GM21529 (cell line): ENCODE data around the gene PDK4.
"Not testable (repeated sequence)": the region's sequence is repeated elsewhere in the genome, so short reads cannot be mapped to it uniquely, and the experiment has no call there.

Experiments used
- ATAC-seq: cut with Tn5 transposase; IDR thresholded peaks from one replicate; pipeline ENCODE4 v1.9.1; 2021; ENCODE audit not compliant: unreplicated experiment

The PDK4 gene

DNA sequence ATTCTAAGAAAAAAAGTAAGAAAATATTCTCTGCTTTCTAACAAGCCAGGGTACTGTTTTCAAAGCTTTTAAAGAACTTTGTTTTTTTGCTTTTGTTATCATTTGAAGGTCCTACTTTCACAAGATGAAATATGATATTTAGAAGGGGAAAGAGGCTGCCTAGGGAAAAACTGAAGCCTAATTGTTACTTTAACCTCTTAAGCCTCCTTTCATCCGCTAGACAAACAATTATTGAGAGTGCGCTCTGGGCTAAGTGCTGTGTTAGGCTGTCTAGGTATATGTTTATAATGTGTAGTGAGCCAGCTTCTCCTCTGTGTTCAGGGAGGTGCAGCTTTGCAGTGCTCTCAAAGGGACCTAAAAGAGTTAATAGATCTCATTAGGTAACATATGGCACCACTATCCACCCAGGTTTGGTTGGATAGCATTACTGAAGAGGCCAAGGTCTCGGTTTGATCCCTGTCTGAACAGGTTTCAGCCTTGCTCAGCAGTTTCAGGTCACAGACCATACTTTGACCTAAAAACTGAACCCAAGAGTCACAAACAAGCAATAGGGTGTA lies 17.9 kb downstream of the PDK4 start:
- ATAC-seq, result no peak

GRCh38 chr7:95577137-95577536 lies 19.2 kb downstream of the PDK4 start:
- no peak for ATAC-seq

DNA sequence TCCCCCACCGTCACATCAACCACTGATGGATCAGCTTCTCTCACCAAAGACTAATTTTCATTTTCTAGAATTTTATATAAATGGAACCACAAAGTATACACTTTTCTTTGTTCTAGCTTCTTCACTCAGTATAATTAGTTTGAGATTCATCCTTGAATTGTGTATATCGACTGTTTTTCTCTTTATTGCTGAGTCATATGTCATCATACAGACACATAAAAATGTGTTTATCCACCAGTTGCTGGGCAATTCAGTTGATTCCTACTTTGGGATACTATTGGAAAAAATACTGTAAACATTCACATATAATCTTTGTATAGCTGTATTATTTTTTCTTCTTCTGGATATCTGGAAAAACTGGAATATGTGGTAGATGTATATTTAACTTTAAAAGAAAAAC lies 26.6 kb downstream of the PDK4 start:
- no peak for ATAC-seq

DNA sequence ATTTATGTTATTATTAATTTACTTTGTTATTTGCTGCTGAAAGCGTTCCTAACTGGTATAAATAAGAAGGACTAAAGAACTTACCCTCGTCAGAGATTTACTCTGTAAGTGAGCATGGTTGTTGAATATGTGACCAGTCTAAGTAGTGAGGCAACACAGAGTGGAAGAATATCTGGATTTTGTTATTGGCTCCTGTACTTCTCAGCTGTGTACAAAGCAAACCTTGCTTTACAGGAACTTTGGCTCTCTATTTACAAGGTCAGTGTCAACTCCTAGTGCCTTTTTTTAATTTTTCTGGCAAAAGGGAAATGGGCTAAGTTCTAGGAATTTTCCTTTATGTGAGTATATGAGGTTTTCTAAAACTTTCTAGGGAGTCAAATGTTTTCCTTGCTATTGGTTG lies 35.6 kb downstream of the PDK4 start:
- ATAC-seq, result no peak

- no peak for ATAC-seq
These were observed 37.5 kb downstream of the PDK4 start for GRCh38 chr7:95558864-95559263.

DNA sequence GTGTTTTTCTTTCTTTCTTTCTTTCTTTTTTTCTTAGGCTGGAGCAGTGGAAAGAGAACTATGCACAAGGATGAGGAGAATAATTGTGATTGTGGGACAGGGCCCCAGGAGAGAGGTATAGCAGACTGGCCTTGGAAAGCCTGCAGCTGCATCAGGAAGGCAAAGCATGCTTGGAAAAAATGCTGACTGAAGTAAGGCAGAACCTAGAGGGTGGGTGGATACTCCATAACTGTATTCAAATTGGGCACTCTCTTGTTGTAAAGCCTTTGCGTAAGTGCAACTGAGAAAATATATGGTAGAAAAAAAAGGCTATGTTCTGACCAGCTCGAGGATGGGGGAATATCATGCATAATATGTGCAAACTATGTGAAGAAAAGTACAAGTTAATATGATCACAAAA lies 39.5 kb downstream of the PDK4 start:
- no peak for ATAC-seq

- ATAC-seq, result no peak
These were observed 42.4 kb downstream of the PDK4 start for GRCh38 chr7:95553939-95554338.

GRCh38 chr7:95552010-95552926 lies 44.0 kb downstream of the PDK4 start:
- not testable (repeated sequence) for ATAC-seq

DNA sequence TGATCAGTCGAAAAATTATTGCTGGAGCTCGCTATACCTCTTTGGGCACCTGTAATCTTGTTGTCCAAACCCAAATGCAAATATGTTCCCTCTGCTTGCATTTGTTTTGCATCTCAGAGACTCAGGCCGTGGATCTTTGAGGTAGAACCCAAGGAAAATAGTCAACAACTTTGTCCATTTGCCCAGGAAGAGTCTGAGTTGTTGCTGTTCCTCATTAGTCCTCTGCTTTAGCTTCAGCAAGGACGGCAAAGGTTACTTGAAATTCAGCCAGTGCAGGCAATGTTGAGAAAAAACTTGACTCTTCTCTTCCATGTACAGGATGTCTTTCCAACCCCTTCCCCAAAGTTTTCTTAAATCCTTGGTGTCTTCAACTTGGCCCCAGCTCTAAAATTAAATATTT lies 45.8 kb downstream of the PDK4 start:
- no peak for ATAC-seq

DNA sequence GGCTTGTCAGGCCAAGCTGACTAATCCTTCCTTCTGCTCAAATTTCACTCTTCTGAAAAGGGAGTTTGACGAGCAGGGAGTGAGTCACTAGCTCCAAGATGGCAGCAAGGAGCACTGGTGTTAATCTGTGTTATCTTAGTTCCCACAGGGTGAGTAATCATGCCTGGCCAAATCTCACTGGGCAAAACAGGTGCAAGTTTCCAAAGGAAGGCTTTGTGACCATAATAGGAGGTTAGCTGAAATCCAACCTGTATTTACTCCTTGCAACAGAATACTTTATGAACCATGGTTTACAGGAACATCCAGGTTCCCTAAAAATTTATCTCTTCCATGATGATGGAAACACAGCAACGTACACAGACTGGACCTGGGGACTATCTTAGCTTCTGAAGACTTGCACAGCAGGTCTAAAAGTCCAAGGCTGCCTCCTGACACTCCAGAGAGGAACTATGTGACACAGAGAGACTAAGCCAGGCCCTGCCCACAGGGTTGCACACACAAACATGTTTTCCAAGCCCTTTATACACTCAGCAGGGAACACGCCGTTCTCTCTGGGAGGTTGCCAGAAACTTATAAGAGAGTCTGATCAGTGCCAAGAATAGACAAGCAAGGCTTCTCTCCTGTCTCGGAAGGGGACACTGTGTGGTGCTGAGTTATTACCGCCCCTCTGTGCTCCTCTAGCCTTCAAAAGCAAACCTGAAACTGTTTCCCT lies 46.3 kb downstream of the PDK4 start:
- no peak for ATAC-seq

DNA sequence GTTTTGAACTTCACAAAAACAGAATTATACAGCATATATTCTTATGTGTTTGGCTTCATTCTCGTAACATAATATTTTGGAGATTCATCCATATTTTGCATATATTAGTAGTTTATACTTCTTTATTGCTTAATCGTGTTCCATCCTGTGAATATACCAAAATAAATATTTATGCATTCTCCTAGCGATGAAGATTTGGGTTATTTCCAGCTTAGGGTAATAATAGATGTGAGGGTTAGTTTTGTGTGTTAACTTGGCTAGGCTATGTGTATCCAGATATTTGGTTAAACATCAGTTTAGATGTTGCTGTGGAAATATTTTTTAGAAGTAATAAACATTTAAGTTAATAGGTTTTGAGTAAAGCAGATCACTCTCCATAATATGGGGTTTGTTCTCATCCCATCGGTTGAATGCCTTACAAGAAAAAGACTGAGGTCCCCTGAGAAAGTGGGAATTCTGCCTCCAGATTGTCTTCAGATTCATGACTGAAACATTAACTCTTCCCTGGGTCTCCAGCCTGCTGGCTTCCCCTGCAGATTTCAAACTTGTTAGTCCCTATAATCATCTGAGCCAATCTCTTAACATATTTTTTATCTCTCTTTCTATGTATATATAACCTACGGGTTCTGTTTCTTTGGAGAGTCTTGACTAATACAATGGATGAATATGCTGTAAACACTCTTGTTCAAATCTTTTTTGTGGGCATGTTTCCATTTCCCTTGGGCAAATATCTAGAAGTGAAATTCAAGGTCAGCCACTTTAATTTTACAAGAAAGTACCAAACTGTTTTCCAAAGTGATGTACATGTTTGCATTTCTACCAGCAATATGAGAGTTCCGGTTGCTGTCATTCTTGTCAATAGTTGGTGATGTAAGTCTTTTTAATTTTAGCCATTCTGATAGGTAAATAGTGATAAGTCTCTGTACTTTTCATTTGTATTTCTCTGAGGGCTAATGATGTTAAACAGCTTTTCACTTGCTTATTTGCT lies 48.7 kb downstream of the PDK4 start:
- ATAC-seq, result no peak

DNA sequence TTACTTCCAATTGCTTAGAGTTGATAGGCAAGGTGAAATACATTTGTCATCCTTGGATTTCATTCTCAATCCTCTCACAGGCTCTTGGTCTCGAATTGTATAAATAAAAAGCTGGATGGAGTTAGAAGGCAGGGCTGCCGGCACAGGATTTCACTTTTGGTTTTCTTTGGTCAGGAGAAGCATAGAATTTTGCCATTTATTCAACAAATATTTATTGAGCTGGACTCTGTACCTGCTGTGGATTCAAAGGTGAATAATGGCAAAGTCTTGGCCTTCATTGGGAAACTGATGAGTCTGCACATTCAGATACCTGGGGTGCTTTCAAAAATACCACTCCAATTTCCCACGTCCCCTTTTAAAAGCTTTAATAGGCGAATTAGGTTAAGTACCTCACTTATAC lies 49.7 kb downstream of the PDK4 start:
- no peak for ATAC-seq

- ATAC-seq, result no peak
These were observed 50.6 kb downstream of the PDK4 start for GRCh38 chr7:95545673-95546072.

DNA sequence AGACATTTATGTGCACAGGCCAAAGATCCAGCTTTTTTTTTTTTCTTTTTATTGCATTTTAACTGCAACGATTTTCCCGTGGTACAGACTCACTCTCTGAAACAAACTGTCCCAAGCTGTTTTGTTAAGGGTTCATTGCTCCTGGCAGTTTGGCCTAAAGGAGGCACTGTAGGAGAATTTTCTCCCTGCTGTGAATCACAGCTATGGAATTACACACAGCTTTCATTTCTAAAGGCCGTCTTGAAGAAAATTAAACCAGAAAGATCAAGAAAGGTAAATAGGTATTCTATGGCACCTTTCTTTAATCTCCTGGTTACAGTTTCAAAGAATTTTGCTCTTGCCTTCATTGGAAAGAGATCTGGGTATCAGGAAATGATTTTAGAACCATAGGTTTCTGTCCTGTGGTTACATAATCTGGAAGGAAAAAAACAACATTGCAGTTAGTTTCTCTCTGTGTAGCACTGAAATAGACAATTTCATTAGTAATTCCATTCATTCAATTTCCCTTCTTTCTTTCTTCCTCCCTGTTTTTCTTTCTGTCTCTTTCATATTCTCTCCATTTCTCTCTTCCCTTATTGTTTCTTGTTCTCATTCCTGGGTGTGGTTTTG lies 51.2 kb downstream of the PDK4 start:
- ATAC-seq, result no peak

GRCh38 chr7:95544171-95544570 lies 52.1 kb downstream of the PDK4 start:
- ATAC-seq, result no peak

GRCh38 chr7:95543312-95543711 lies 53.0 kb downstream of the PDK4 start:
- no peak for ATAC-seq

DNA sequence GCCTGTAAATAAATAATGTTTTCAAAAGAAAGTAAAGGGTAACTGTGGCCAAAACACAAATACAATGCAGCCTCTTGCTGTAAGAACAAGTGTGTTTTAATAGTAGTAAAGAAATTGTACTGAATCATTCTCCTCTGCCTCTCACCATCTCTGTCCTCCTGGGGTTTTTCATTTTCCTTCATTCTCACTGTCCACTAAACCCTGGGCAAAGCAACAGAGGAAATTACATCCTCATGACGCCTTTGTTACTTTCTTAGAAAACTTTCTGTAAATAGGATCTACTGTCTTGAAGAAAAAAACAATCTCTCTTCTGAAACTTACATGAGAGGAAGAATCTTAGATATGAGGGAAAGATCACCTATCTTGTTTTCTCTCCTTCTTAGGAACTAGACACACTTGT lies 56.0 kb downstream of the PDK4 start:
- ATAC-seq, result no peak

GRCh38 chr7:95539426-95539825 lies 56.9 kb downstream of the PDK4 start:
- ATAC-seq, result no peak

- no peak for ATAC-seq
These were observed 58.8 kb downstream of the PDK4 start for GRCh38 chr7:95537468-95537867.

DNA sequence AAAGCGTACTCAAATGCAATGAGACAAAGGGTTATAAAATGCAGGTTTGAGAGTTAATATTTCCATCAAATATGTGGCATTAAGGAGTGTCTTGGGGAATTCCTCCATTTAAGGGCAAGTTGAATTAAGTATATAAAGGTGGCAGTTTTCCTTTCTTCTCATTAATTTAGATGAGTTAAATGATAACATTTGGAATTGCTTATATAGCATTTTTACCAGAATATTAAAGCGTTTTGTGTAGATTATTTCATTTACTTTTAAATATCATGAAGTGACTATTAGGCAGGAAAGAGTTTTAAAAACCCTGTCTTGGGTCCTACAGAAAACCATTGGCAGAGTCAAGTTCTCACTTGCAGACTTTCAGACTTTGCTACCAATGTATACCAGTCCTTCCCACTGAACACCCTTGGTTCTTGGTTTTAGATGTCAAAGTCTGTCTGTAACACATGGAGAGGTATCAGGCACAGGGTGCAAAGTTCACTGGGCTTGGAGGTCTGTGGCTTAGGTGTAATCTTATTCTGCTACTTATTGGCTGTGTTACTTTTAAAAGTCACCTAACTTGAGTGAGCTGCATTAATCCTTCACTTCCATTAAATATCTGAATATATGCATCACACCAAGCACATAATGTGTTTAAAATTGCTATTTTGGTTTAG lies 59.5 kb downstream of the PDK4 start:
- no peak for ATAC-seq
